ENCODE measurements around the gene MT1A.

- TF ChIP-seq, protein P1, sequence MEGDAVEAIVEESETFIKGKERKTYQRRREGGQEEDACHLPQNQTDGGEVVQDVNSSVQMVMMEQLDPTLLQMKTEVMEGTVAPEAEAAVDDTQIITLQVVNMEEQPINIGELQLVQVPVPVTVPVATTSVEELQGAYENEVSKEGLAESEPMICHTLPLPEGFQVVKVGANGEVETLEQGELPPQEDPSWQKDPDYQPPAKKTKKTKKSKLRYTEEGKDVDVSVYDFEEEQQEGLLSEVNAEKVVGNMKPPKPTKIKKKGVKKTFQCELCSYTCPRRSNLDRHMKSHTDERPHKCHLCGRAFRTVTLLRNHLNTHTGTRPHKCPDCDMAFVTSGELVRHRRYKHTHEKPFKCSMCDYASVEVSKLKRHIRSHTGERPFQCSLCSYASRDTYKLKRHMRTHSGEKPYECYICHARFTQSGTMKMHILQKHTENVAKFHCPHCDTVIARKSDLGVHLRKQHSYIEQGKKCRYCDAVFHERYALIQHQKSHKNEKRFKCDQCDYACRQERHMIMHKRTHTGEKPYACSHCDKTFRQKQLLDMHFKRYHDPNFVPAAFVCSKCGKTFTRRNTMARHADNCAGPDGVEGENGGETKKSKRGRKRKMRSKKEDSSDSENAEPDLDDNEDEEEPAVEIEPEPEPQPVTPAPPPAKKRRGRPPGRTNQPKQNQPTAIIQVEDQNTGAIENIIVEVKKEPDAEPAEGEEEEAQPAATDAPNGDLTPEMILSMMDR (IDR thresholded peaks at IDR 0.05), result no peak
- TF ChIP-seq POLR2A (IDR thresholded peaks at IDR 0.05), result no peak
Measured at GRCh38 chr16:56629531-56629930, 8.9 kb upstream of the MT1A start.
